ENCODE measurements around the gene SUPT6H.
A peak's percentile ranks its signal among the peaks of the same experiment; 100 is the strongest.
"Not testable (repeated sequence)": the region's sequence is repeated elsewhere in the genome, so short reads cannot be mapped to it uniquely, and the experiment has no call there.

The SUPT6H gene

DNA sequence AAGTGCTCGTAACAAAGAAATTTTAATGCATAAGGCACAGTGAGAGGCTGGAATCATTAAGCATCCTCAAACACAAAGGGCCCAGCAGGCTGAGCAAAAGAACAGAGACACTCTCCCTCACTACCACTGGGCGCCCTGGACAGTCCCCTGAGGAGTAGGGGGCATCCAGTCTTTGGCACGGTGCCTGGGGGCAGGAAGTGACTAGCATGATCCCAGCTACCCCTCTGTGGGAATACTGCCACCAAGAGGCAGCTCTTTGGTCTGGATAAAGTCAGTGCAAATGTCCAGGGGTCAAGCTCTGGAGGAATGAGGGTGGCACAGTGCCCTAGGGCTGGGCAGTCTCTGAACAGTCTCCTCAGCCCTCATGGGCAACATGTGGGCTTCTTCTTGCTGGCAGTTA is 52.3 kb downstream of the SUPT6H start:
- no peak for DNase-seq
- in situ Hi-C loops (cut with MboI; ENCODE audit: low pct_unique_long_range_greater_than_20kb, low sequenced_read_pairs): no loop called here

DNA sequence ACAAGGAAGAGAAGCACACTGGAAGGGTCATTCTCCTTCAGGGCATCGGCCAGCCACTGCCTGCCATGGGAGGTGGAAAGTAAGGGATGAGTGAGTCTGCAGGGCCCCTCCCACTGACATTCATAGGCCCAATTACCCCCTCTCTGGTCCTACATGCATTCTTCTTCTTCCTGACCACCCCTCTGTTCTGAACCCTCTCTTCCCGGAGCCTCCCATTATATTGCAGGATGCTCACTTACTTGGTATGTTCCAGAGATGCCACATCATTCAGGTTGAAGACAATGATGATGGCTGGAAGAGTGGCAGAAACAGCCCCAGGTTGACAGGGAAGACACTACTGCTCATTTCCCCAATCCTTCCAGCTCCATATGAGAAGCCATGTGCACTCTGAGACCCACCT is 53.2 kb downstream of the SUPT6H start:
- in situ Hi-C loops (cut with MboI; ENCODE audit: low pct_unique_long_range_greater_than_20kb, low sequenced_read_pairs): no loop called here
- DNase-seq: no peak

DNA sequence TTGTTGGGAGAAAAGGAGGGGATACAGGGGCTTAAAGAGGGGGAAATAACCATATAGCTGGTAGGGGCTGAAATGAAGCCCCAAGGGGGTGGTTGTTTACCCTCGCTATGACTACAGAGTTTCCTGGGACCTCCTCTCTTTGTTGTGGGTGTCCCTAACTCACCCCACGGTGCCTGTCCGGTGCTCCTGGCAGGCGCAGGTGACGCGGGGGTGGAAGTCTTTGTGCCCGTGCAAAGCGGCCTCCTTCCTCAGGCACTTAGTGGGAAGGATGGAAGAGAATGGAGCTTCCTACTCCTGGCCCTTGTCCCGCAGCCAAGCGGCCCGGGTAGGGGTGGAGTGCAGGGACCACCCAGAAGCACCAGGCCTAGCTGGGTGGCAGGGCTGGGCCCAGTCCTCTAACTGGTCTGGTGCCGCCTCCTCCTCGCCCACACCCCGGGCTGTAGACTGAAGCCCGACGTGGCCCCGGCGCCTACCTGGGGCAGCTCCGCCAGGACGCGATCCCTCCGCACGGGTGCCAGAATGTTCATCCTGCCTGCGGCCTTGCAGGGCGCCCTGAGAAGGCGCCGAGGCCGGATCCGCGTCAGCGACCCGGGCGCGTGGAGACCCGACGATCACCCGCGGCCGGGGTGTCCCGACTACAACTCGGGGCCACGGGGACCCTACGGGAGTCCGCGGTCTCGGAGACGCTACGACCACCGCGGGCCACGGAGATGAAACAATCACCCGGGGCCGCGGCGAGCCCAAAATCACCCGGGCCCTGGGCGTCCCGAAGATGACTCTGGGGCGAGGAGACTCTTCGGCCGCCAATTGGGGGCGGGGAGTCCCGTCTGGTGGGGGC is 55.0 kb downstream of the SUPT6H start:
- DNase-seq: no peak
- in situ Hi-C loops (cut with MboI; ENCODE audit: low pct_unique_long_range_greater_than_20kb, low sequenced_read_pairs): no loop called here

DNA sequence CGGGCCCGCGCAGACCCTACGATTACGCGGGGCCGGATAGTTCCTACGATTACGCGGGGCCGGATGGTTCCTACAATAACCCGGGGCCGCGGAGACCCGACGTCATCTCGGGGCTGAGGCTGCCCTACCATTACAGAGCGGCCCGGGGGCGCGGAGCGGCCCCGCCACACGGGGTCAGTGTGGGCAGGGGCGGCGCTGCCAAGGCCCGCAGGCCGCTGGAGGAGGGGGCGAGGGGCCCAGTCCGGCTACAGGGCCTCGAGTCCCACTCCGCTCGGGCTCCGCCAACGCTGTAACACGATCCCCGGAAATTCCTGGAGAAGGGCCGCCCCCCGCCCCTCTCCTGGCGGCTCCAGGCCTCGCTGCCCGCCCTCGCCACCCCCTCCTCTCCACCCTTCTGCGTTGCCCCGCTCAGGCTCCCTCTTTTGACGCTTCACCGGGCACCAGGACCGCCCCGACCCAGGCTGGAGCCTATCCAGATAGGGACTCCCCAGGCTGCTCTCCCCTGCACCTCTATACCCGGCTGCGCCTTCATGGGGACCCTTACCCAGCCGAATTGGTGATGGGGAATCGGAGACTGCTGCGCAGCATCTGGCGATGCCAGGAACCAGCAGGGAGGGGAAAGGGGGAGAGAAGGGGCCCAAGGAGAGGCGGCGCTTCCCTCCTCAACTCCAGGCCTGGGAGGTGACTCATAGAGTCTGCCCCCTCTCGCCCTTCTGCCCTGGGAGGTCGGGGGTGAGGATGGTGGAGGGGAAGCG is 55.8 kb downstream of the SUPT6H start, which contains the start of gene RAB34:
TSS of gene RAB34 (minus strand) at position 291 of the 755 bp plus-strand sequence. CDS start 602 bp downstream, outside the sequence.
- DNase-seq: no peak

DNA sequence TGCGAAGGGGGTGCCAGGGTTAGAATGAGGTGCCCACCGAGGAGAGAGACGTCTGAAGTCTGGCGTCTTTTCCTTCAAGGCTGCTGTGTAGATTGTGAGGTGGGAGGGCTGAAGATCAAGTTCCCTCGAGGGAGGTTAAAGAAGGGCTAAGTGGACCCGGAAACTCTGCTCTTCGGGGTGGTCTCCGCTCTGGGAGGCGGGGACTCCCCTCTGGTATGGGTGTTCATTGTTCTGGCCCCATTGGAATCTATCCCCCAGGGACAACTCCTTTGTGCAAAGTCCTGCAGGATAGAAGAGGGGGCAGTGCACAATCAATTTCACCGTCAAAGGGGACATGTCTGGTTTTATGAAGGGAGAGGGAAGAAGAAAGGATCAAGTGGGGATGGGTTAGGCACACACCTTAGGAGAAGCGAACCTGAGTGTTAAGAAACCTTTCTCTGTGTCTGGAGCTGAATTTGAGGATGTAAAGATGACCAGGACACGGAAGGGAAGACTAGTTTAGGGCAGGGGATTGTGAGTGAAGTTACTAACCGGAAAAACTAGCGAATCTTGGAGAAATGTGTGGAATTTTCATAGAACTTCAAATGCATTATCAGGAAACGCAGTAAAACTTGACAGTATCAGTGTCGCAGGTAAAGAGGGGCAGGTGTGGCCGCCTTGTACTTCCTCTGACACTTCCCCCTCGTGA is 56.5 kb downstream of the SUPT6H start:
- no peak for DNase-seq
- in situ Hi-C loops (cut with MboI; ENCODE audit: low pct_unique_long_range_greater_than_20kb, low sequenced_read_pairs): no loop called here

More for the DNA sequence above, 55.8 kb downstream of the SUPT6H start, which contains the start of gene RAB34:
- in situ Hi-C loops (cut with MboI; ENCODE audit: low pct_unique_long_range_greater_than_20kb, low sequenced_read_pairs): no loop called here

DNA sequence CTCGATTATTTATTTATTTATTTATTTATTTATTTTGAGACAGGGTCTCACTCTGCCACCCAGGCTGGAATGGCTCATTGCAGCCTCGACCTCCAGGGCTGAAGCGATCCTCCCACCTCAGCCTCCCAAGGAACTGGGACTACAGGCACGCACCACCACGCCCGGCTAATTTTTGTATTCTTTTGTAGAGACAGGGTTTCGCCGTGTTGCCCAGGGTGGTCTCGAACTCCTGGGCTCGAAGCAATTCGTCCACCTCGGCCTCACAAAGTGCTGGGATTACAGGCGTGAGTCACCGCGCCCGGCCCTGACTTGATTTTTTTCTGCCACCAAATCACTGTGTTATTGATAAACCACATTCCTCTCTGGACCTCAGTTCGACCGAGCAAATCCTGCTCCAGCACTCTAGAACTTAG is 57.0 kb downstream of the SUPT6H start:
- in situ Hi-C loops (cut with MboI; ENCODE audit: low pct_unique_long_range_greater_than_20kb, low sequenced_read_pairs): no loop called here

DNA sequence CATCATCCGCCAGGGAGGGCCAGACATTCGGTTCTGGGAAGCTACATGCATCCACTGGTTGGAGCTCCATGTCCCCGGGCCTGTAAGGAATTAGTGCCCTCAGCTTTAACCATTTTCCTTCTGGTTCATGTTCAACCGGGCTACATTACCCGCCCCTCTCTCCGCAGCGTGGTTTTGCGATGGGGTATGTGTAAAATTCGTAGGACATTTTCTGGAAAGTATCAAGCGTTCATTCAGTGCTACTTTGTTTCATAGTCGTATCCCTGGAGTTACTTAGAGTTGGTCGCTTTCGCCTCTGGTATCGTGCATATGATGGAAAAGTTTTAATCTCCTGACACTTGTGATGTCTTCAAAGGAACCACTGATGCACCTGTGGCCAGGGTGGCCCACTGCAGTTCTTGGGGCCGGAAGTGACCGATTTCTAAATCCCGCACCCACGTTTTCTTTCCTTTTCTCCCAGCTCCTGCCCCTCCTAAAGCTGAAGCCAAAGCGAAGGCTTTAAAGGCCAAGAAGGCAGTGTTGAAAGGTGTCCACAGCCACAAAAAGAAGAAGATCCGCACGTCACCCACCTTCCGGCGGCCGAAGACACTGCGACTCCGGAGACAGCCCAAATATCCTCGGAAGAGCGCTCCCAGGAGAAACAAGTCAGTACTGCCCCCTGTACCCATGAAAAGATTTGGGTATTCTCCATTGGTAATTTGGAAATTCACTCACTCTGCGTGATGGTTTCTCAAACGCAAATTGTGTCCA is 58.4 kb downstream of the SUPT6H start:
- peak; percentile 48 for DNase-seq
- in situ Hi-C loops (cut with MboI; ENCODE audit: low pct_unique_long_range_greater_than_20kb, low sequenced_read_pairs): no loop called here

More for the DNA sequence above, 57.0 kb downstream of the SUPT6H start:
- no peak for DNase-seq

DNA sequence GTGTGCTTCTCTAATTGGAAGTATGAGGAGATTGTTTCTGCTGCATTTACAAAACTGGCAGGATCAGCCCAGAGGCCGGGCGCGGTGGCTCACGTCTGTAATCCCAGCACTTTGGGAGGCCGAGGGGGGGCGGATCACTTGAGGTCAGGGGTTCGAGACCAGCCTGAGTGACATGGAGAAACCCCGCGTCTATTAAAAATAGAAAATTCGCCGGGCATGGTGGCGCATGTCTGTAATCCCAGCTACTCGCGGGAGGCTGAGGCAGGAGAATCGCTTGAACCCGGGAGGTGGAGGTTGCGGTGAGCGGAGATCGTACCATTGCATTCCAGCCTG is 59.0 kb downstream of the SUPT6H start:
- in situ Hi-C loops (cut with MboI; ENCODE audit: low pct_unique_long_range_greater_than_20kb, low sequenced_read_pairs): not testable (repeated sequence)
- peak; percentile 19 for DNase-seq

DNA sequence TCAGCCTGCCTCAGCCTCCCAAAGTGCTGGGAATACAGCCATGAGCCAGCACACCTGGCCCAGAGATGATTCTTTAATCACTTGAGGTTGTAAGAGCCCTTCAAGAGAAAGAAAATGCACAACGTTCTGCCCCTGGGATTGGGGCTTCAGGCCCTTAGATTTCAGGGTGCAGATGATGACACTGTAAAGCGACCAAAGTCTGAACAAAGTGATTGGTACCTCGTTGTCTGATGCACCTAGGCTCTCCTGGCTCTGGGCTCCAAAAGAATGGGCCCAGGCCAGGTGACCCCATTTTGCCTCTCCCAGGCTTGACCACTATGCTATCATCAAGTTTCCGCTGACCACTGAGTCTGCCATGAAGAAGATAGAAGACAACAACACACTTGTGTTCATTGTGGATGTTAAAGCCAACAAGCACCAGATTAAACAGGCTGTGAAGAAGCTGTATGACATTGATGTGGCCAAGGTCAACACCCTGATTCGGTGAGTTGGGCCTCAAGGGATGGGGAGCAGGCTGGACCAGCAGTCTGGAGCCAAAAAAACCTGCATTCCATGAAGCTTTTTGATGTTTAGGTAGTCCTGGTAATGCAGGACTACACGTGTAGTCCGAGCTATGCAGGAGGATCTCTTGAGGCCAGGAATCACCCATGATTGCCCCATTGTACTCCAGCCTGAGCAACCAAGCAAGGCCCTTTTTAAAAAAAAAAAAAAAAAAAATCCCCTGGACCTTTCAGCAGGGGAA is 60.6 kb downstream of the SUPT6H start:
- no peak for DNase-seq
- in situ Hi-C loops (cut with MboI; ENCODE audit: low pct_unique_long_range_greater_than_20kb, low sequenced_read_pairs): no loop called here

DNA sequence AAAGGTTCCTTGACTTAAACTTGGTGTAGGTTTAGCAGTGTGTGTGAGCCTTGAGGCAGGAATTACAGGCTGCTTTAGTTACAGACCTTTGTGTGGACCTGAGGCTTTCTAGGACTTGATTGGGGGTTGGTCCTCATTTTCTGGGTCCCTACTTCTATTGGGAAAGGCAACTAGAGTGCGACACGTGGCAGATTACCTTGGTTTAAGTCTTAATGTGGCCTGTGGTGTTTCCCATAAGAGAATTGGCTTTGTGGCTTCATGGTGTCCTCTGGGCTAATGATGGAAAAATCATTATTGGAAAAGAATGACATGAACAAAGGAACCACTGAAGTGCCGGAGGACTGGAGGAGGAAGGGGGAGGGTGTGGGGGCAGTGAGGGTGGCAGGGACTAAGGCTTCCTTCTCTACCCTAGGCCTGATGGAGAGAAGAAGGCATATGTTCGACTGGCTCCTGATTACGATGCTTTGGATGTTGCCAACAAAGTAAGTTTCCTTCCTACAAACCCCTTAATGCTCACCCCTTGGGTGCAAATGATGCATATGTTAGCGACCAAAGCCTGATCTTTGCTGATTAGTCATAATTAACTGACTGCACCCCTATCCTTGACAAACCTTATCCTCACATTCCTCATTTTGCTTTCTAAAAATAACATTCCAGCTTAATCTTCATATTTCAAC is 61.3 kb downstream of the SUPT6H start:
- DNase-seq: no peak
- in situ Hi-C loops (cut with MboI; ENCODE audit: low pct_unique_long_range_greater_than_20kb, low sequenced_read_pairs): no loop called here

DNA sequence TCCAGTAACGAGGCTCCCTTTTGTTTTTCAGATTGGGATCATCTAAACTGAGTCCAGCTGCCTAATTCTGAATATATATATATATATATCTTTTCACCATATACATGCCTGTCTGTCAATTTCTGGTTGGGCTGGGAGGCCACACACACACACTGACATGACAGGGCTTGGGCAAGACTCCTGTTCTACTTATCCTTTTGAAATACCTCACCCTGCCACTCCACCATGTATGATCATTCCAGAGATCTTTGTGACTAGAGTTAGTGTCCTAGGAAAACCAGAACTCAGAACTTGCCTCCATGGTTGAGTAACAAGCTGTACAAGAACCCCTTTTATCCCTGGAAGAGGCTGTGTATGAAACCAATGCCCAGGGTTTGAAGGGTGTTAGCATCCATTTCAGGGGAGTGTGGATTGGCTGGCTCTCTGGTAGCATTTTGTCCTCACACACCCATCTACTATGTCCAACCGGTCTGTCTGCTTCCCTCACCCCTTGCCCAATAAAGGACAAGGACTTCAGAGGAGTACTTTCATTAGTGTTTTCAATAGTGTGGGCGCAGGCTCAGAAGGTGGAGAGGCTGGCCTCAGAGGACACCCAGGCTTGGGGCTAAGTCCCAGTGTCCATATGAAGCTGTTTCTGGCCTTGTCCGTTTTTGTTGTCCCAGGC is 62.0 kb downstream of the SUPT6H start:
- in situ Hi-C loops (cut with MboI; ENCODE audit: low pct_unique_long_range_greater_than_20kb, low sequenced_read_pairs): not testable (repeated sequence)
- peak; percentile 16 for DNase-seq

DNA sequence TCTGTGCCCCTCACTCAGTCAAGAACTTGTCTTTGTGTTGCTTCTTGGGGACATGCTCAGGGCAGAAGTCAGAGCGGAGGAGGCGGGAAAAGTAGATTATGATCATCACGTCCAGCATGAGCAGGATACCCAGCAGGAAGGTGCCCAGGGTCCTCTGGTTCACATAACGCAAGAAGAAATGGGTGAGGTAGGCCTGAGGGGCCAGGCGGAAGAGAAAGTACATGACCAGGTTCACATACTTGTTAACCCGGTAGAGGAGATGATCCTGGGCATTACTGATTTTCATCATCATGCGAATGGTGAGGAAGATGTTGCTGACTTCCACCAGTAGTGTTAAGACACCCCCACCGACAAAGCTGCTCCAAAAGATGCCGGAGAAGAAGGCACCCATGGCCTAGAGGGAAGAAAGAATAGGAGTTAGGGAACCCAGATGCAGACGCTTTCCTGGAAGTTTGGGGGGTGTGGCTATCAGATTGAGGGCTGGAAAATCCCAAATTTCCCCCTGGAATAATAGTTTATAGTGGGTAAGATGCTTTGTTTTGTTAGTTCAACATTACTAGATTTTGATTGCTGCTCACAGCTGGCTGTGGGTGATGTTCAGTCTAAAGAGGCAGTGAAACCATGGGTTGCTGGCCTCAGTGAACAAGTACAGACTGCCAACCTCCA is 62.6 kb downstream of the SUPT6H start:
- in situ Hi-C loops (cut with MboI; ENCODE audit: low pct_unique_long_range_greater_than_20kb, low sequenced_read_pairs): loop anchor here (25.0 kb wide), 1 partner anchor 388 kb away; no protein-coding TSS in a partner anchor
- DNase-seq: no peak

DNA sequence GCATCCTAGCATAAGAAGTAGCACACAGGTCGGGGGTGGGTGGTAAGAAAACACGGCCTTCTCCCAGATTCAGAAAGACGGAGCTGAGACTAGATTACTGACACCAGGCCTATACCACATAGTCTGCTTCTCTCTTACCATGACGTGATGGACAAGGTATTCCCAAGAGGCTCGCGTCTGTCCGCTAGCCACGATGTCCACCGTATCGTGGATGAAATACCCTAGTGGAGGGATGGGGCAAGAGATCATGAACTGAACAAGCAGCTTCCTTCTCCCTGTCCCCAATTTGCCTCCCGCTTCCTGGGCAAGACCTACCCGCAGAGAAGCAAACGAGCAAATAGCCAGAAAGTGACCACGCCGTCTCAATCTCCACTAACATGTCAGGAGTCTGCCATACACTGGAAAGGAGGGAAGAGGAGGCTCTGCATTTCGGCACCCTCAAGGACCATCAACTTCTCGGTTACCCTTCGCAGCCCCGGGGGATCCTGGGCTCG is 63.2 kb downstream of the SUPT6H start:
- DNase-seq: peak; percentile 75
- in situ Hi-C loops (cut with MboI; ENCODE audit: low pct_unique_long_range_greater_than_20kb, low sequenced_read_pairs): loop anchor here (25.0 kb wide), 1 partner anchor 387 kb away; no protein-coding TSS in a partner anchor

DNA sequence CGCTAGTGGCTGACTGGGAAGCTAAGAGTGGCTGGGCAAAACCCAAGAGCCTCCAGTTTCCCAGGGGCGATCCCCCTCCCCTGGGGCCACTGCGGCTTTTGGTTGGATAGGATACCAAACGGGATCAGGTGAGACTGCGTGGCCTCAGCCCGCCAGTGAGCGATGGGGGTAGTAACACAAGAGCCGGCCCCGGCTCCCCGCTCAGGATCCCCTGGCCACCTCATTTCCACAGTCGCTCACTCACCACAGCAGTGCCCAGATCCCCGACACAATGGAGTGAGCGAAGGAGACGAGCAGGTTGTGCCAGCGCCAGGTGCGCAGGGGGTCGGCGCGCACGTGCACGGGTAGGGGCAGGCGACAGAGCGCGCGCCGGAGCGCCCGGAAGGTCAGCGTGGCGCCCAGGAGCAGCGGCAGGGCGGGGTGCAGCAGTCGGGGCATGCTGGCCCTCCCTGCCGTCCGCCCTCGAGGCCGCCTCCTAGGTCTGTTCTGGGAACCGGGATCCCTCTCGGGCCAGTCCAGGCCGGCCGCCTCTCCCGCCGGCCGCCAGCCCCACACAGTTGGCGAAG is 63.7 kb downstream of the SUPT6H start:
- in situ Hi-C loops (cut with MboI; ENCODE audit: low pct_unique_long_range_greater_than_20kb, low sequenced_read_pairs): loop anchor here (25.0 kb wide), 1 partner anchor 387 kb away; no protein-coding TSS in a partner anchor
- peak; percentile 76 for DNase-seq

DNA sequence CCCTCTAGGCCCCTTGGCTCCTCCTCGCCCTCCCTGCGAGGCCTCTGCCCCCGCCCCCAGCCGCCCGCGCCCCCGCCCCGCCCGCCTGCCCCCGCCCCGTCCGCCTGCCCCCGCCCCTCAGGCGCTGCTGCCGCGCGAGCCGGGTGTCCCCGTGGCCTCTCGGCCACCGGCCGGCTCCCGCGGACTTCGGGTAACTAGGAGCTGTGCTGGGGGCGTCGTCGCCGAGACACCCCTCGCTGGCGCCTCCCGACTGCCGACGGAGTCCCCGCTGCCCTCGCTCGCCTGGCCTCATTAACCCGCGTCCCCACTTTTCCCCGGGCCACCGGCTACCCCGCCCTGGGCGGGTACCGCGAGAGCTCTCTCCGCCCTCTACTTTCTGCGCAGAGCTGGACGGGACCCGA is 64.2 kb downstream of the SUPT6H start, which contains the start of gene TLCD1:
TSS of gene TLCD1 (minus strand) at position 8 of the 401 bp plus-strand sequence. CDS start 136 bp downstream, outside the sequence.
- DNase-seq: peak; percentile 82
- in situ Hi-C loops (cut with MboI; ENCODE audit: low pct_unique_long_range_greater_than_20kb, low sequenced_read_pairs): loop anchor here (25.0 kb wide), 1 partner anchor 386 kb away; no protein-coding TSS in a partner anchor

Measured in KBM-7 (cell line).